ENCODE results near the gene C16orf87. TPM values are rescaled to one million over a fixed set of nuclear protein-coding genes. Genes with fewer than 3 reads are reported as not detected.

Gene C16orf87
- total RNA-seq, 1 experiment from 2014 or later = 10.2 TPM

DNA sequence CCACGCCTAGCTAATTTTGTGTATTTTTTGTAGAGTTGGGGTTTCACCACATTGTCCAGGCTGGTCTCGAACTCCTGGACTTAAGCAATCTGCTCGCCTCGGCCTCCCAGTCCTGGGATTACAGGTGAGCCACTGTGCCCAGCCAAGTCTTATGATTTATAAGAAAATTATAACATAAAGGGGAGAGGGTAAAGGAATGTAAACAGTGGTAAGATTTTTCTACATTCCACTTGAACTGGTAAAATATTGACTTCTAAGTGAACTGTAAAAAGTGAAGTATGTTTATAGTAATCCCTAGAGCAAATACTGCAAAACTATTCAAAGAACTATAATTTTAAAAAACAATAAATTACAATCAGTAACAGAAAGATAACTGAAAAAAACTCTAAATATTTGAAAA, 33.5 kb downstream of the C16orf87 start:
- TF ChIP-seq ZNF274 (IDR thresholded peaks at IDR 0.05; ENCODE audit: low read depth, low read length) = no peak
- TF ChIP-seq ZFX (IDR thresholded peaks at IDR 0.05) = no peak
- TF ChIP-seq ELF1 (IDR thresholded peaks at IDR 0.05; ENCODE audit: borderline replicate concordance, low read depth) = no peak
- TF ChIP-seq POLR2A (IDR thresholded peaks at IDR 0.05; ENCODE audit: borderline replicate concordance, extremely low read depth, insufficient read depth, insufficient read length) = no peak
- TF ChIP-seq, protein P1, sequence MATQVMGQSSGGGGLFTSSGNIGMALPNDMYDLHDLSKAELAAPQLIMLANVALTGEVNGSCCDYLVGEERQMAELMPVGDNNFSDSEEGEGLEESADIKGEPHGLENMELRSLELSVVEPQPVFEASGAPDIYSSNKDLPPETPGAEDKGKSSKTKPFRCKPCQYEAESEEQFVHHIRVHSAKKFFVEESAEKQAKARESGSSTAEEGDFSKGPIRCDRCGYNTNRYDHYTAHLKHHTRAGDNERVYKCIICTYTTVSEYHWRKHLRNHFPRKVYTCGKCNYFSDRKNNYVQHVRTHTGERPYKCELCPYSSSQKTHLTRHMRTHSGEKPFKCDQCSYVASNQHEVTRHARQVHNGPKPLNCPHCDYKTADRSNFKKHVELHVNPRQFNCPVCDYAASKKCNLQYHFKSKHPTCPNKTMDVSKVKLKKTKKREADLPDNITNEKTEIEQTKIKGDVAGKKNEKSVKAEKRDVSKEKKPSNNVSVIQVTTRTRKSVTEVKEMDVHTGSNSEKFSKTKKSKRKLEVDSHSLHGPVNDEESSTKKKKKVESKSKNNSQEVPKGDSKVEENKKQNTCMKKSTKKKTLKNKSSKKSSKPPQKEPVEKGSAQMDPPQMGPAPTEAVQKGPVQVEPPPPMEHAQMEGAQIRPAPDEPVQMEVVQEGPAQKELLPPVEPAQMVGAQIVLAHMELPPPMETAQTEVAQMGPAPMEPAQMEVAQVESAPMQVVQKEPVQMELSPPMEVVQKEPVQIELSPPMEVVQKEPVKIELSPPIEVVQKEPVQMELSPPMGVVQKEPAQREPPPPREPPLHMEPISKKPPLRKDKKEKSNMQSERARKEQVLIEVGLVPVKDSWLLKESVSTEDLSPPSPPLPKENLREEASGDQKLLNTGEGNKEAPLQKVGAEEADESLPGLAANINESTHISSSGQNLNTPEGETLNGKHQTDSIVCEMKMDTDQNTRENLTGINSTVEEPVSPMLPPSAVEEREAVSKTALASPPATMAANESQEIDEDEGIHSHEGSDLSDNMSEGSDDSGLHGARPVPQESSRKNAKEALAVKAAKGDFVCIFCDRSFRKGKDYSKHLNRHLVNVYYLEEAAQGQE (IDR thresholded peaks at IDR 0.05; ENCODE audit: low read depth) = no peak
- TF ChIP-seq, protein P2, sequence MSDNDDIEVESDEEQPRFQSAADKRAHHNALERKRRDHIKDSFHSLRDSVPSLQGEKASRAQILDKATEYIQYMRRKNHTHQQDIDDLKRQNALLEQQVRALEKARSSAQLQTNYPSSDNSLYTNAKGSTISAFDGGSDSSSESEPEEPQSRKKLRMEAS (IDR thresholded peaks at IDR 0.05) = no peak
- TF ChIP-seq EZH2phosphoT487 (IDR thresholded peaks at IDR 0.05; ENCODE audit: borderline replicate concordance) = no peak
- no peak for TF ChIP-seq EGR1 (IDR thresholded peaks at IDR 0.05; ENCODE audit: low read depth)
- H3K9me3 ChIP-seq (ENCODE audit: control insufficient read depth in 1 of 2, insufficient read depth in 1 of 2, low read depth in 1 of 2, low read length in 2 of 2) = no peaks in the 10 kb centered on the region
- no peaks in the 10 kb centered on the region for H3K9me2 ChIP-seq (ENCODE audit: insufficient read depth)
- no peak for DNase-seq (ENCODE audit: low read depth, low spot score)
- ATAC-seq = no peak
- no peak overlapping the region for H3K9ac ChIP-seq (ENCODE audit: low read length)
- POLR2A ChIA-PET = interaction anchor here (0.6 kb wide), 1 partner anchor 12 kb away, joined by 3 read pairs; no protein-coding TSS in a partner anchor
- H3K27ac ChIP-seq (ENCODE audit: low read depth, low read length) = no peak overlapping the region
- H3K4me1 ChIP-seq (ENCODE audit: control insufficient read depth in 1 of 2, insufficient read depth in 2 of 2, low read length in 2 of 2) = no peaks in the 10 kb centered on the region
- H3K4me2 ChIP-seq (ENCODE audit: low read length) = no peak overlapping the region
- H3K27me3 ChIP-seq (ENCODE audit: insufficient read depth, low read length) = no peaks in the 10 kb centered on the region
- no peaks in the 10 kb centered on the region for H4K20me1 ChIP-seq (ENCODE audit: insufficient read depth)
- H3K79me2 ChIP-seq (ENCODE audit: insufficient read depth, low read length) = no peaks in the 10 kb centered on the region
- no TSS peak for BruUV-seq (replicated peaks)
- intact Hi-C loops (cut with micrococcal nuclease) = loop anchor here (2.0 kb wide), 1 partner anchor 125 kb away; no protein-coding TSS in a partner anchor
- CTCF ChIA-PET = no interaction called here
- H3K36me3 ChIP-seq (ENCODE audit: control insufficient read depth in 1 of 2, insufficient read depth in 2 of 2, low read length in 2 of 2) = no peaks in the 10 kb centered on the region; a peak in 1 of 4 replicates
- no peak overlapping the region for H3K4me3 ChIP-seq (replicated peaks in 1 of 2; ENCODE audit: low read depth in 1 of 2, low read length in 2 of 2)
- no peak overlapping the region for H2AFZ ChIP-seq (ENCODE audit: low read depth, low read length, poor library complexity, severe bottlenecking)
- RAD21 ChIA-PET (ENCODE audit: low non-redundant PET in 1 of 2, low total read pairs in 2 of 2, uncharacterized antibody in 2 of 2, unreplicated experiment in 2 of 2) = no interaction called here

All from HCT116 (cell line).